ENCODE data around the gene SPATS2L.

SPATS2L gene

DNA sequence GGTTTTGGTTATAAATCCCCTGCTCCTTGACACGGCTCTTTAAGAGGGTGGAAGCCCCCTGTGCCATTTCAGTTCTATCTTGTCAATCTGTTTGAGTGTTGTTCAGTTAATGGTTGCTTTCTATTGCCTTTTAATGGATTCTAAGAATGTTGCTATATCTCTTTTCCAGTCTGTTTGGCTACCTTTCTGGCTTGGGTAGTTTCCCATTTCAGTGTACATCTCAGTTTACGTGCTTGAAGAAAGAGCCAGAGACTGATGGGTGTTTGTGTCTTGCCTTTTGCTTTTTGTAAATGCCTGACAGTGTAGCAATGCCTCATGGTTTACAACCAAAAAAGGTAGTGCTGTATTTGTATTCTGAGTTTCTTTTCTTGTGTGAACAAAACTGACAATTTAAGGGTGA lies 45.3 kb downstream of the SPATS2L start:
- DNase-seq (ENCODE audit: low spot score), result no peak
- TF ChIP-seq, protein P1, sequence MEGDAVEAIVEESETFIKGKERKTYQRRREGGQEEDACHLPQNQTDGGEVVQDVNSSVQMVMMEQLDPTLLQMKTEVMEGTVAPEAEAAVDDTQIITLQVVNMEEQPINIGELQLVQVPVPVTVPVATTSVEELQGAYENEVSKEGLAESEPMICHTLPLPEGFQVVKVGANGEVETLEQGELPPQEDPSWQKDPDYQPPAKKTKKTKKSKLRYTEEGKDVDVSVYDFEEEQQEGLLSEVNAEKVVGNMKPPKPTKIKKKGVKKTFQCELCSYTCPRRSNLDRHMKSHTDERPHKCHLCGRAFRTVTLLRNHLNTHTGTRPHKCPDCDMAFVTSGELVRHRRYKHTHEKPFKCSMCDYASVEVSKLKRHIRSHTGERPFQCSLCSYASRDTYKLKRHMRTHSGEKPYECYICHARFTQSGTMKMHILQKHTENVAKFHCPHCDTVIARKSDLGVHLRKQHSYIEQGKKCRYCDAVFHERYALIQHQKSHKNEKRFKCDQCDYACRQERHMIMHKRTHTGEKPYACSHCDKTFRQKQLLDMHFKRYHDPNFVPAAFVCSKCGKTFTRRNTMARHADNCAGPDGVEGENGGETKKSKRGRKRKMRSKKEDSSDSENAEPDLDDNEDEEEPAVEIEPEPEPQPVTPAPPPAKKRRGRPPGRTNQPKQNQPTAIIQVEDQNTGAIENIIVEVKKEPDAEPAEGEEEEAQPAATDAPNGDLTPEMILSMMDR (IDR thresholded peaks at IDR 0.05; ENCODE audit: extremely low read depth, missing control alignments), result no peak

DNA sequence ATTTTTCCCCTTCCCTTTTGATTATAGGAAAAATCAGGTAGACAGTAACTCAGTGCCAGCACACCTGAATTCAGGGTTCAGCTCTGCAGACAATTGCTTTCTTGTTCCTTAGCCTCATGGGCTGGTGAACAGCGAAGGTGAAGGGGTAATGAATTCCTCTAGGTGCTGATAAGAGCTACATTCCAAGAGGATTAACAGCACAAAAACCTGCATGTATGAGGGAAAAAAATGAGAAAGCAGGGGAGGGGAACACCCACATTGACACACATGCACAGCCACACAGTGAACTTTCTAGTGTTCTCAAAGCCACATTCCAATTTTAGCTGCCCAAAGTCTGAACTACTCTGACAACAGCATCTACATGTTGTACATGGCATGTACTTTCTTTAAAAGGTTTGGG lies 46.1 kb downstream of the SPATS2L start:
- no peak for DNase-seq (ENCODE audit: low spot score)
- TF ChIP-seq, protein P1 (IDR thresholded peaks at IDR 0.05; ENCODE audit: extremely low read depth, missing control alignments), result no peak

DNA sequence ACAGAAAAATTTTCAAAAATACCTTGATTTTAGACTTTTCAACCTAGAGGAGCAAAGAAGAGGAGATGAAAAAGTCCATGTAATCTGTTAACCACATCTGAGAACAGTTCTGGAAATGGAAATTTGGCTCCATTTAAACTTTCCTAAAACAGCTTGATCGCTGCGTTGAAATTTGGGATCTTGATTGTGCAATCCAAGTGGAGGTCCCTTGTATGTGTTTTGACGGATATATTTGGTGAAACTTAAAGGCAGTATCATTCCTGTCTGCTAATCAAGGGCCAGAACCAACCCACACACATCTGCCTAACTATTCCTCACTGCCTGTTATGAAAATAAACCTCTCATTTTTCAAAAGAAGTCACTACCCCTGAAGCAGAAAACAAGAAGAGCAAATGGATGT lies 46.6 kb downstream of the SPATS2L start:
- TF ChIP-seq, protein P1 (IDR thresholded peaks at IDR 0.05; ENCODE audit: extremely low read depth, missing control alignments), result no peak
- DNase-seq (ENCODE audit: low spot score), result no peak

DNA sequence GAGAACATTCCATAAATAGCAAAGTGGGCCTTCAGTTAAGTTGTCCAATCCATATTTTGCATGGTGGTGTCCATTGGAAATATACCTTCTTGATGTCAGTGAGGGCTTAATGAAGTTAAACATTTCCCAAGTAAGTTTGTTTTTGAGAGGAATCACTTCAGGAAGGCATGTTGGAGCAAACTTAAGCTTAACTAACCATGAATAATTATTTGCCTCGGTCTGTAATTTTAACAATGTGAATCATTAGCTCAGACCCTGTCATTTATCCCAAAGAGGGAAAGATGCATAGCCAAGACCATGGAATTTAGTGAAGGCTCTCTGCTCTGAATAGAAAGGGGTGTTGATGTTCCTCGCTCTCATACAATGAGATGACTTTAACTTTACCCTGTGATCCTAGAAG lies 47.4 kb downstream of the SPATS2L start:
- no peak for DNase-seq (ENCODE audit: low spot score)
- TF ChIP-seq, protein P1 (IDR thresholded peaks at IDR 0.05; ENCODE audit: extremely low read depth, missing control alignments), result no peak

DNA sequence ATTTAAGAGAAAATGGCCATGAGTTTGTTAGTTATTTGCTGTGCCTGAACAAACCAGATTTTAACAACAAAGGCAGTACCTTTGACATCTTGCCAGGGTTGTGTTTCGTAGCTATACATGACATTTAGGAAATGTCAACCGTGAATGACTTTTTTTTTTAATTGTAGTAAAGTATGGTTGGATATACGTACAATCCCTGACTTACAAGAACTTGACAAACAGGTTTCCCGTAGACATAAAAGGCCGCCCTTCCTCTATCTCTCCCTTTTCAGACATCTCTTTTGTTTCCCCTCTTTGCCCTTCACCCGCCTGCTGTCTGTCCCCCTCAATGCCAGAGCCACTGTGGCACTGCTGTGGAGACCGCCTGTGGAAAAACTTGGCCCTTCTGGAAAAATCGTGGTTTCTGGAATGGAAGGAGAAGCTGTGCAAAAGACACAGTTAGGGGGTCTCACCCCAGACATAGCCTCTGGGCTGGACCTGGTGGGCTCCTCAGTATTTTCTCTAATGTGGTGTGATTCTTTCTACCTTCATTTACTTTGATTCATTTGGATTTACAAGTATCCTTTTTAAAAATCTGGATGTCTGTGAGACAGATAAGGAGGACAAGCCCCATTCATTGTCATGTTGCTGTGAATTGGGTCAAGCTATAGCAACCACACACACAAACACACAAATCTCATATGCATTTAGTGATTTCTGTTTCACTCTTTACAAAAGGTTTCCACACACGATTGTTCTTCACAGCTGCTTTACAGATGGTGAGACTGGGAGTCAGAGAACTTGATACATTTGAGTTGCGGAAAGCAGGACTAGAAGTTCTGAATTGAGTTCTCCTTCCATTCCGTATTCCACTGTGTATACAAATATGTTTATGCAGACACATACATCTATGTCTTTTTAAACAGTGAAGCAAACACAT lies 48.6 kb downstream of the SPATS2L start:
- TF ChIP-seq, protein P1 (IDR thresholded peaks at IDR 0.05; ENCODE audit: extremely low read depth, missing control alignments), result no peak
- no peak for DNase-seq (ENCODE audit: low spot score)

DNA sequence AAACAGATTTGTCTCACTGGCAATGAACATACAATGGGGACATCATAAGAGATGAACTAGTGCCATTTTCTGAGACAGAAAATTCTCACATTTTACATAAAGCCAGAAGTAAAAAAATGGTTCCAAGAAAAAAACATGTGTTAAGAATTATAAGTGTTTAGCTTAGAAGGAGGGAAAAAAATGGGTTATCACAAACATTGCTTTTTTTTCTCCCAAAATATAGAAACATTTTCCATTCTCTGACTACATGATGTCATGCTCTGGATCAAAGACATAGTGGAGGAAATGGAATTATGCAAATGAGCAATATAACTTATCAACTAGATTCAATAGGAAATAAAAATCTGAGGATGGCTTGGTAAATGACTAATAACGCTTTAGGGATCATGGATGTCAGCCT lies 49.8 kb downstream of the SPATS2L start:
- no peak for DNase-seq (ENCODE audit: low spot score)
- TF ChIP-seq, protein P1 (IDR thresholded peaks at IDR 0.05; ENCODE audit: extremely low read depth, missing control alignments), result no peak

DNA sequence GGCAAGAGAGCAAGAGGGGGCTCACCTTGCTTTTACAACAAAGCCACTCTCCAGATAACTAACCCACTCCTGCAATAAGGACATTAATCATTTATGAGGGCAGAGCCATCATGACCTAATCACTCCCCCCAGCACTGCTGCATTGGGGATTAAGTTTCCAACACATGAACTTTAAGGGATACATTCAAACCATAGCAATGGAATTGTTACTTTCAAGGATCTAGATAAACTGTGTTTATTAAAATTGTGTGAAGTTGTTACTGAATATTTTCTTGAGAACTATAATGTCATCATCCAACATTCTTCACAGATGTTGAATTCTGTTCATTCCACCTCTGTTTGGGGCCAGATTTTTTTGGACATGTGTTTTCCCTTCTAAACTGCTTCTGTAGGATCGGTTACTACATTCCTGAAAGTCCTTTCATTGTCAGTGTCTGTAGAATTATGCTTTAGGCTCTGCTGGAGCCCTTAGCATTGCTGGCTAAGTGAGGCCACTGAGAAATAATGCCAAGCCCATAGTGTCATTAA lies 50.4 kb downstream of the SPATS2L start:
- DNase-seq (ENCODE audit: low spot score), result no peak

More for the DNA sequence above, 50.4 kb downstream of the SPATS2L start:
- TF ChIP-seq, protein P1 (IDR thresholded peaks at IDR 0.05; ENCODE audit: extremely low read depth, missing control alignments), result no peak
